GM12875 (cell line): ENCODE measurements around the gene MORN1.

ENCODE experiments used
- H3K4me3 ChIP-seq: one replicate; pipeline ENCODE4 v1.5.1; 2011; ENCODE audit warnings: low read depth, low read length, control low read depth
- CTCF ChIP-seq: IDR thresholded peaks from 2 replicates; pipeline ENCODE4 v1.5.1; 2011; ENCODE audit warnings: low read depth, mild to moderate bottlenecking, control low read depth, inconsistent platforms, low read length, moderate library complexity, borderline replicate concordance; ENCODE audit not compliant: insufficient read depth

The MORN1 gene

GRCh38 chr1:2422523-2422922, 31.2 kb upstream of the MORN1 start:
- no peak for TF ChIP-seq CTCF

GRCh38 chr1:2419416-2419815, 28.1 kb upstream of the MORN1 start:
- H3K4me3 ChIP-seq = no peak overlapping the region
- no peak for TF ChIP-seq CTCF

More at GRCh38 chr1:2422523-2422922, 31.2 kb upstream of the MORN1 start:
- H3K4me3 ChIP-seq = no peak overlapping the region

- TF ChIP-seq CTCF = no peak
These were observed 27.5 kb upstream of the MORN1 start for GRCh38 chr1:2418791-2419320.

GRCh38 chr1:2417833-2418225, 26.5 kb upstream of the MORN1 start:
- no peak for TF ChIP-seq CTCF
- H3K4me3 ChIP-seq = no peak overlapping the region

More at GRCh38 chr1:2418791-2419320, 27.5 kb upstream of the MORN1 start:
- H3K4me3 ChIP-seq = no peak overlapping the region

- no peak overlapping the region for H3K4me3 ChIP-seq
- no peak for TF ChIP-seq CTCF
These were observed 25.9 kb upstream of the MORN1 start for GRCh38 chr1:2417083-2417832.

- no peak overlapping the region for H3K4me3 ChIP-seq
- no peak for TF ChIP-seq CTCF
These were observed 25.0 kb upstream of the MORN1 start for GRCh38 chr1:2416403-2416802.

GRCh38 chr1:2415801-2416208, 24.5 kb upstream of the MORN1 start:
- H3K4me3 ChIP-seq = peak overlapping the region; percentile 37
- 0 out of 2 replicates have a peak, but pooled peaks have one; percentile 1 for TF ChIP-seq CTCF
